Neutrophil (primary cell): Measurements from ENCODE around the gene SYNC.

Experiments used
- H3K27ac ChIP-seq: fragments of 200-600 bp; sonication (generic); 2 replicates; pipeline ENCODE4 v1.5.1; 2016; ENCODE audit warnings: mild to moderate bottlenecking, moderate library complexity
- H3K27me3 ChIP-seq: fragments of 200-600 bp; sonication (generic); 2 replicates; pipeline ENCODE4 v1.6.0; 2016; ENCODE audit warnings: mild to moderate bottlenecking
- H3K36me3 ChIP-seq: fragments of 200-600 bp; sonication (generic); 2 replicates; pipeline ENCODE4 v1.5.1; 2017
- H3K4me1 ChIP-seq, 2 experiments: fragments of 200-600 bp in 1 of 2; sonication (generic) in 1 of 2; 1 replicate in 1 of 2; 2 replicates in 1 of 2; pipeline versions ENCODE4 v1.5.1 to v1.6.1; 2013 to 2016; ENCODE audit warnings: low read depth in 1 of 2, low read length in 1 of 2, mild to moderate bottlenecking in 1 of 2, moderate library complexity in 1 of 2; ENCODE audit not compliant: control insufficient read depth in 1 of 2, insufficient read depth in 1 of 2
- H3K4me3 ChIP-seq, 2 experiments: fragments of 200-600 bp in 1 of 2; sonication (generic) in 1 of 2; 1 replicate in 1 of 2; 2 replicates in 1 of 2; pipeline ENCODE4 v1.5.1; 2013 to 2016; ENCODE audit warnings: low read depth in 1 of 2, low read length in 1 of 2, mild to moderate bottlenecking in 1 of 2, moderate library complexity in 1 of 2
- H3K9me3 ChIP-seq: fragments of 200-600 bp; sonication (generic); 2 replicates; pipeline ENCODE4 v1.5.1; 2016
- CTCF ChIP-seq: fragments of 200-600 bp; sonication (generic); IDR thresholded peaks from 2 replicates; pipeline ENCODE4 v1.5.1; 2016; ENCODE audit warnings: antibody characterized with exemption

SYNC gene

GRCh38 chr1:32729254-32730046, 26.9 kb upstream of the SYNC start:
- no peak overlapping the region for H3K27ac ChIP-seq
- no peaks in the 10 kb centered on the region for H3K9me3 ChIP-seq
- no peaks in the 10 kb centered on the region for H3K4me1 ChIP-seq
- TF ChIP-seq CTCF = no peak
- peaks cover 13% of the 10 kb centered on the region for H3K27me3 ChIP-seq
- no peak overlapping the region for H3K4me3 ChIP-seq
- H3K36me3 ChIP-seq = no peaks in the 10 kb centered on the region

GRCh38 chr1:32728413-32729077, 26.0 kb upstream of the SYNC start:
- Histone ChIP-seq H3K9me3 (no peaks in the 10 kb centered on the region), H3K27ac (no peak overlapping the region), H3K36me3 (no peaks in the 10 kb centered on the region), H3K27me3 (peaks cover 14% of the 10 kb centered on the region), H3K4me3 (no peak overlapping the region), H3K4me1 (no peaks in the 10 kb centered on the region)
- TF ChIP-seq CTCF = no peak

- Histone ChIP-seq H3K36me3 (no peaks in the 10 kb centered on the region), H3K9me3 (no peaks in the 10 kb centered on the region), H3K4me1 (no peaks in the 10 kb centered on the region), H3K4me3 (no peak overlapping the region), H3K27me3 (peaks cover 14% of the 10 kb centered on the region), H3K27ac (no peak overlapping the region)
- TF ChIP-seq CTCF = no peak
Observed at GRCh38 chr1:32727876-32728275, 25.3 kb upstream of the SYNC start.

GRCh38 chr1:32725615-32725982, 23.0 kb upstream of the SYNC start:
- H3K4me3 ChIP-seq = no peak overlapping the region
- no peak overlapping the region for H3K27ac ChIP-seq
- no peak for TF ChIP-seq CTCF

GRCh38 chr1:32724678-32725614, 22.4 kb upstream of the SYNC start:
- no peaks in the 10 kb centered on the region for H3K36me3 ChIP-seq

More at GRCh38 chr1:32725615-32725982, 23.0 kb upstream of the SYNC start:
- Histone ChIP-seq H3K27me3 (peaks cover 14% of the 10 kb centered on the region), H3K36me3 (no peaks in the 10 kb centered on the region), H3K4me1 (no peaks in the 10 kb centered on the region), H3K9me3 (no peaks in the 10 kb centered on the region)

More at GRCh38 chr1:32724678-32725614, 22.4 kb upstream of the SYNC start:
- Histone ChIP-seq H3K27me3 (peaks cover 14% of the 10 kb centered on the region), H3K9me3 (no peaks in the 10 kb centered on the region), H3K27ac (no peak overlapping the region), H3K4me1 (no peaks in the 10 kb centered on the region), H3K4me3 (no peak overlapping the region)
- TF ChIP-seq CTCF = no peak
